HG02840 (cell line): Measurements from ENCODE around the gene NGLY1.

ENCODE experiments used
- ATAC-seq: cut with Tn5 transposase; IDR thresholded peaks from one replicate; pipeline ENCODE4 v1.9.1; 2021; ENCODE audit warnings: mild to moderate bottlenecking, moderate library complexity, moderate number of reproducible peaks; ENCODE audit not compliant: unreplicated experiment, low FRiP score

Gene NGLY1

GRCh38 chr3:25784971-25785370, 1.7 kb upstream of the NGLY1 start:
- ATAC-seq = no peak

GRCh38 chr3:25783661-25784512, 644 bp upstream of the NGLY1 start:
- peak; percentile 28 for ATAC-seq

- no peak for ATAC-seq
Measured at GRCh38 chr3:25782636-25782937, 656 bp downstream of the NGLY1 start.

- peak; percentile 58 for ATAC-seq
Measured at GRCh38 chr3:25781758-25782594, 1.3 kb downstream of the NGLY1 start.

DNA sequence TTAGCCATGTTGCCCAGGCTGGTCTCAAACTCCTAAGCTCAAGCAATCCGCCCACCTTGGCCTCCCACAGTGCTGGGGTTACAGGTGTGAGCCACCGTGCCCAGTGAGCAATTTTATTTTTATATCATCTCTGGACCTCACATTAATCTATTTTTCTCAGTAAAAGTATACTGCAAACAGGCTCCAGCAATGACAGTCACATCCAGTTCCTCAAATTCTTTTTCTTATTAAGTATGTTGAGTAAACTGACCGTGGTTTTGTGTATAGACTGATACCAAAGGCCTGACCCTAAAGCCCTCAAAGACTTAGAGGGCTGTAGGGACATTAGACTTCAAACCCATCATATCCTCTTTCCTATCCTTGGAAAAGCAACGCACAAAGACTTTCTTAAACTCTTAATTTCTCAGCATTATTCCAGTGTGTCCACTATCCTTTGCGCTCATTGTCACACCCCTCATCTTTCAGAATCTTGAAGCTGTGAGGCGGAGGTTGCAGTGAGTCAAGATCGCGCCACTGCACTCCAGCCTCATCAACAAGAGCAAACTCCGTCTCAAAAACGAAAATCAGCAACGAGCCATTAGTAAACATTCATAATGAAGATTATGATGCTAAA, 2.0 kb downstream of the NGLY1 start:
- no peak for ATAC-seq

DNA sequence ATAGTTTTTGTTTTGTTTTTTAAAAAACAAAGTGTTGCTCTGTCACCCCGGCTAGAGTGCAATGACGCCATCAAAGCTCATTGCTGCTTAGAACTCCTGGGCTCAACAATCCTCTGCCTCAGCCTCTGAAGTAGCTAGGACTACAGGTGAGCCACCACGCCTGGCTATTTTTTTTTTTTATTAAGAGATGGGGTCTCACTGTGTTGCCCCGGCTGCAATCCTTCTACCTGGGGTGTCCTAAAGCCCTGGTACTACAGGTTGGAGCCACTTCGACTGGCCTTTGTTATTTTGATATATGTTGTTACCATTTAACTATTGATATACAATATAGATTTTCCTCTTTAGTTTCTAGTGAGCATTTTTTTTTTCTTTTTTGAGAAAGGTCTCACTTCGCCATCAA, 2.6 kb downstream of the NGLY1 start:
- no peak for ATAC-seq

DNA sequence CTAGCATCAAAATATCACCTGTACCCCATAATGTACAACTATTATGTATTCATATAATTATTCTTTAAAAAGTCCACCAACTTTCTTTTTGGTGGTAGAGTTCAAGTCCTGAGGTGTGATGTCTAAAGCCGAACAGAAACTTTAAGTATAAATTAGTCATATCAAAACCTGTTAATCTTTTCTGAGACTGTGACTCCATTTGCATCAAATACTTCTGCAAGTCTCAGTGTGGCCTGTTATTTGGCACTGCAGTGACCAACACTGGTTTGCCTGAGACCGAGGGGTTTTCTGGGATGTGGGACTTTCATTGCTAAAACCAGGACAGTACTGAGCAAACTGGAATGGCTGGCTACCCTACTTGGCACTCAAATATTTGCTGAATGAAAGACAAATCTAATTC, 7.3 kb downstream of the NGLY1 start:
- no peak for ATAC-seq

- ATAC-seq = peak; percentile 88
Measured at GRCh38 chr3:25768851-25769250, 14.4 kb downstream of the NGLY1 start.

GRCh38 chr3:25751725-25752124, 31.5 kb downstream of the NGLY1 start:
- ATAC-seq = no peak

DNA sequence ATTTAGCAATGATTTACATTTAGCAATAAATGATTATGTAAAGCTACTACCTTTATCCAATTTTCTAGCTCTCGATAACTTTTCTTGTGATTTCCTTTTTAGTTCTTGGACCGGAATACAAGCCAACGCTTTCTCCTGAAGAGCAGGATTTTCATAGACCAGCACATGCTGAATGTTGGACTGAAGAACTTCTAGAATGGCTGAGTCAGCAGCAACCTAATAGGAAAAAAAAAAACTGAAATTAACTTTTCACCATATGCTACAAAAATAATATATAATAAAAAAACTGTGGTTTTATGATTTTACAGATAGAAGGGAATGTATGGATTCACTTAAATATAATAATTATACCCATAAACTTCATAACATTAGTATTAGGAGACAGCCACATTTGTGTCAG, 32.2 kb downstream of the NGLY1 start:
- ATAC-seq = no peak

- no peak for ATAC-seq
Measured at GRCh38 chr3:25749031-25749581, 34.1 kb downstream of the NGLY1 start.

GRCh38 chr3:25748189-25748588, 35.1 kb downstream of the NGLY1 start:
- ATAC-seq = no peak

GRCh38 chr3:25747033-25747432, 36.2 kb downstream of the NGLY1 start:
- ATAC-seq = no peak

- no peak for ATAC-seq
Measured at GRCh38 chr3:25744470-25744869, 38.8 kb downstream of the NGLY1 start.

GRCh38 chr3:25728101-25728500, 55.1 kb downstream of the NGLY1 start:
- no peak for ATAC-seq

- ATAC-seq = no peak
Measured at GRCh38 chr3:25727316-25727715, 55.9 kb downstream of the NGLY1 start.

GRCh38 chr3:25725810-25726209, 57.4 kb downstream of the NGLY1 start:
- ATAC-seq = no peak

DNA sequence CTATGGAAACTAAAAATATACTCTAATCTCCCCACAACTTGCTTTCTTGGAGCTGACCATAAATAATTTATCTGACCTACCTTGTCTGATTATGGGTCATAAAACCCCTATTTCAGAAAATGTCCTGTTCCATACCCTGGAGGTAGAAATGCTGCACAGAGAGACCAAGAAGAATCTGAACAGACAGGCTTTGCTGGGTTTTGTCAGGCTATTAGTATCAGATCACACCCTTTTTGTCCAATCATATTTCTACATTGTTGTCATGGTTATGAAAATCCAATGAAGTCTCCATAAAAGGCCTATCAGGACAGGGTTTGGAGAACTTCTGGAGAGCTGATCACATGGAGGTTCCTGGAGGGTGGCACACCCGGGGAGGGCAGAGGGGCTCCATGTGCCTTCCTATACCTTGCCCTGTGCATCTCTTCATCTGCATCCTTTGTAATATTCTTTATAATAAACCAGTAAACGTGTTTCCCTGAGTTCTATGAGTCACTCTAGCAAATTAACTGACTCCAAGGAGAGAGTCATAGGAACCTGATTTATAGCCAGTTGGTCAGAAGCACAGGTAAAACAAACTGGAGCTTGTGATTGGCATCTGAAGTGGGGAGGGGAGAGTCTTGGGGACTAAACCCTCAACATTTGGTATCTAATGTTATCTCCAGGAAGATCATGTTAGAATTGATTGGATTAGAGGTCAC, 58.1 kb downstream of the NGLY1 start:
- ATAC-seq = no peak

GRCh38 chr3:25723802-25724201, 59.4 kb downstream of the NGLY1 start:
- no peak for ATAC-seq

GRCh38 chr3:25719321-25719720, 63.9 kb downstream of the NGLY1 start:
- ATAC-seq = no peak
